GM12878 (cell line): ENCODE results near the gene GSE1. TPM values are rescaled to one million over a fixed set of nuclear protein-coding genes. Genes with fewer than 3 reads are reported as not detected.
A peak's percentile ranks its signal among the peaks of the same experiment; 100 is the strongest.

Source experiments
- GATAD2B ChIP-seq: fragments of 450-650 bp; conservative IDR thresholded peaks from 2 replicates; pipeline ENCODE4 v1.6.1; 2017; ENCODE audit warnings: low read depth, mild to moderate bottlenecking, moderate library complexity
- PRDM15 ChIP-seq: fragments of 450-650 bp; formaldehyde crosslinking; IDR thresholded peaks from 2 replicates; pipeline ENCODE4 v1.4.0; 2020; ENCODE audit warnings: mild to moderate bottlenecking, moderate library complexity
- polyA plus RNA-seq, 11 experiments: library from polyadenylated mRNA; depleted of rRNA in 4 of 11; unstranded in 6 of 11; stranded (reverse) in 5 of 11; fragments of >200 nt; fragmentation: Nextera tagmentation in 4 of 11; fragmentation: Illumina TruSeq in 1 of 11; extraction: Ambion mirVana in 4 of 11; extraction: Trizol in 1 of 11; gene quantifications; 1 replicate in 1 of 11; 2 replicates in 10 of 11; pipeline versions ENCODE4 v1.2.1 to v1.2.3, GENCODE V29; 2011 to 2016; ENCODE audit warnings: inconsistent platforms in 2 of 11, missing spikeins in 2 of 11, low read depth in 1 of 11
- total RNA-seq, 4 experiments: library from RNA; depleted of rRNA in 3 of 4; stranded (reverse); fragments of >200 nt in 3 of 4; fragmentation: Illumina TruSeq in 1 of 4; extraction: Trizol in 1 of 4; gene quantifications; 2 replicates each; pipeline versions ENCODE4 v1.2.1 to v1.2.3, GENCODE V29; 2013 to 2021
- TF ChIP-seq, protein P1 (sequence below): fragments of 450-650 bp; IDR thresholded peaks from 2 replicates; pipeline ENCODE4 v1.6.1; 2017; ENCODE audit warnings: mild to moderate bottlenecking, moderate library complexity
- TF ChIP-seq, protein P2 (sequence below): fragments of 450-650 bp; formaldehyde crosslinking; IDR thresholded peaks from 2 replicates; pipeline ENCODE4 v1.5.0; 2022; ENCODE audit warnings: mild to moderate bottlenecking, missing genetic modification characterization

Gene GSE1
- total and polyA plus RNA-seq, 10 of the 15 experiments (the other 5 are each of a cell fraction or from before 2014, with no cell fraction given) = 4.6 to 58.7 (median 18.2) TPM

DNA sequence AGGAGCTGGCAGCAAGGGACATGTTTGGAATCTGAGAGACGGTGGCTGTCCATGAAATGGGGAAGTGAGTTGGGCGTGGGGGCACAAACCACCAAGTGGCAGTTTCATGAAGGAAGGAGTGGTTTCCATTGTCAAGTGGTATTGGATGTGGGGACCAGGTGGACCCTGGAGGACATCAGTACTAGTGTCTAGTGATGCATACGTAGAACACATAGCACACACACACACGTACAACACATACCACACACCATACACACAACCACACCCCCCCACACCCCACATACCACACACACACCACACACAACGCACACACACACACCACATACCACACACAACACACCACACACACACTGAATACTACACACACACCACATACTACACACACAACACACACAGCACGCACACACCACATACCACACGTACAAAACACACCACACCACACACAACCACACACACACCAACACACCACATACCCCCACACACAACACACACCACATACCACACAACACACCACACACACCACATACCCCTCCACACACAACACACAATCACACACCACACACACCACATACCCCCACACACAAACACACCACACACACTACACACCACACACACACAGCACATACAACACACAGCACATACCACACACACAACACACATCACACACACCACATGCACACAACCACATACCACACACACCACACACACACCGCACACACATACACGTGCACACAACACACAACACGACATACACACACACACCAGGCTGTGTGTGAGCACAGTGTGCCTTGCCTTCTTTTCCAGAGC, 41.1 kb upstream of the GSE1 start (continued):
- TF ChIP-seq PRDM15 (CRISPR knock-in tag) (no peak), GATAD2B (peak; percentile 82)
- TF ChIP-seq, protein P1, sequence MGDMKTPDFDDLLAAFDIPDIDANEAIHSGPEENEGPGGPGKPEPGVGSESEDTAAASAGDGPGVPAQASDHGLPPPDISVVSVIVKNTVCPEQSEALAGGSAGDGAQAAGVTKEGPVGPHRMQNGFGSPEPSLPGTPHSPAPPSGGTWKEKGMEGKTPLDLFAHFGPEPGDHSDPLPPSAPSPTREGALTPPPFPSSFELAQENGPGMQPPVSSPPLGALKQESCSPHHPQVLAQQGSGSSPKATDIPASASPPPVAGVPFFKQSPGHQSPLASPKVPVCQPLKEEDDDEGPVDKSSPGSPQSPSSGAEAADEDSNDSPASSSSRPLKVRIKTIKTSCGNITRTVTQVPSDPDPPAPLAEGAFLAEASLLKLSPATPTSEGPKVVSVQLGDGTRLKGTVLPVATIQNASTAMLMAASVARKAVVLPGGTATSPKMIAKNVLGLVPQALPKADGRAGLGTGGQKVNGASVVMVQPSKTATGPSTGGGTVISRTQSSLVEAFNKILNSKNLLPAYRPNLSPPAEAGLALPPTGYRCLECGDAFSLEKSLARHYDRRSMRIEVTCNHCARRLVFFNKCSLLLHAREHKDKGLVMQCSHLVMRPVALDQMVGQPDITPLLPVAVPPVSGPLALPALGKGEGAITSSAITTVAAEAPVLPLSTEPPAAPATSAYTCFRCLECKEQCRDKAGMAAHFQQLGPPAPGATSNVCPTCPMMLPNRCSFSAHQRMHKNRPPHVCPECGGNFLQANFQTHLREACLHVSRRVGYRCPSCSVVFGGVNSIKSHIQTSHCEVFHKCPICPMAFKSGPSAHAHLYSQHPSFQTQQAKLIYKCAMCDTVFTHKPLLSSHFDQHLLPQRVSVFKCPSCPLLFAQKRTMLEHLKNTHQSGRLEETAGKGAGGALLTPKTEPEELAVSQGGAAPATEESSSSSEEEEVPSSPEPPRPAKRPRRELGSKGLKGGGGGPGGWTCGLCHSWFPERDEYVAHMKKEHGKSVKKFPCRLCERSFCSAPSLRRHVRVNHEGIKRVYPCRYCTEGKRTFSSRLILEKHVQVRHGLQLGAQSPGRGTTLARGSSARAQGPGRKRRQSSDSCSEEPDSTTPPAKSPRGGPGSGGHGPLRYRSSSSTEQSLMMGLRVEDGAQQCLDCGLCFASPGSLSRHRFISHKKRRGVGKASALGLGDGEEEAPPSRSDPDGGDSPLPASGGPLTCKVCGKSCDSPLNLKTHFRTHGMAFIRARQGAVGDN = no peak
- TF ChIP-seq, protein P2, sequence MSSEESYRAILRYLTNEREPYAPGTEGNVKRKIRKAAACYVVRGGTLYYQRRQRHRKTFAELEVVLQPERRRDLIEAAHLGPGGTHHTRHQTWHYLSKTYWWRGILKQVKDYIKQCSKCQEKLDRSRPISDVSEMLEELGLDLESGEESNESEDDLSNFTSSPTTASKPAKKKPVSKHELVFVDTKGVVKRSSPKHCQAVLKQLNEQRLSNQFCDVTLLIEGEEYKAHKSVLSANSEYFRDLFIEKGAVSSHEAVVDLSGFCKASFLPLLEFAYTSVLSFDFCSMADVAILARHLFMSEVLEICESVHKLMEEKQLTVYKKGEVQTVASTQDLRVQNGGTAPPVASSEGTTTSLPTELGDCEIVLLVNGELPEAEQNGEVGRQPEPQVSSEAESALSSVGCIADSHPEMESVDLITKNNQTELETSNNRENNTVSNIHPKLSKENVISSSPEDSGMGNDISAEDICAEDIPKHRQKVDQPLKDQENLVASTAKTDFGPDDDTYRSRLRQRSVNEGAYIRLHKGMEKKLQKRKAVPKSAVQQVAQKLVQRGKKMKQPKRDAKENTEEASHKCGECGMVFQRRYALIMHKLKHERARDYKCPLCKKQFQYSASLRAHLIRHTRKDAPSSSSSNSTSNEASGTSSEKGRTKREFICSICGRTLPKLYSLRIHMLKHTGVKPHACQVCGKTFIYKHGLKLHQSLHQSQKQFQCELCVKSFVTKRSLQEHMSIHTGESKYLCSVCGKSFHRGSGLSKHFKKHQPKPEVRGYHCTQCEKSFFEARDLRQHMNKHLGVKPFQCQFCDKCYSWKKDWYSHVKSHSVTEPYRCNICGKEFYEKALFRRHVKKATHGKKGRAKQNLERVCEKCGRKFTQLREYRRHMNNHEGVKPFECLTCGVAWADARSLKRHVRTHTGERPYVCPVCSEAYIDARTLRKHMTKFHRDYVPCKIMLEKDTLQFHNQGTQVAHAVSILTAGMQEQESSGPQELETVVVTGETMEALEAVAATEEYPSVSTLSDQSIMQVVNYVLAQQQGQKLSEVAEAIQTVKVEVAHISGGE = no peak
- TF ChIP-seq, all 136 proteins: peak for 46
